Pancreas (tissue), 10 donors: ENCODE results near the gene INPP4B. TPM values are rescaled to one million over a fixed set of nuclear protein-coding genes. Genes with fewer than 3 reads are reported as not detected.
A peak's percentile ranks its signal among the peaks of the same experiment; 100 is the strongest.

ENCODE experiments used
- ATAC-seq, 4 donors: fragments of 200-7000 bp; cut with Tn5 transposase; one replicate each; pipeline versions ENCODE4 v1.8.0 to v1.9.1; 2020; ENCODE audit warnings: mild to moderate bottlenecking in 4 of 4, moderate library complexity in 4 of 4
- DNase-seq, 6 donors: peaks; one replicate each; pipeline ENCODE4 v3.0.0-alpha.2; 2020
- FAIRE-seq: peaks from 2 replicates; lab custom pipeline; 2012; peaks lifted over from hg19 to GRCh38; lab: Jason Lieb, UNC
- H3K27ac ChIP-seq, 4 donors: fragments of 200-600 bp; sonication (generic); 1 replicate in 3 of 4; 2 replicates in 1 of 4; pipeline versions ENCODE4 v1.5.0 to v1.8.0; 2020
- H3K27me3 ChIP-seq, 4 donors: fragments of 200-600 bp; one replicate each; pipeline ENCODE4 v1.8.0; 2021
- H3K36me3 ChIP-seq, 3 donors: fragments of 200-600 bp; sonication (generic) in 1 of 3; one replicate each; pipeline versions ENCODE4 v1.5.0 to v1.8.0; 2020 to 2021
- H3K4me1 ChIP-seq, 3 donors: fragments of 200-600 bp; one replicate each; pipeline ENCODE4 v1.8.0; 2021
- H3K4me3 ChIP-seq, 4 donors: fragments of 200-600 bp; sonication (generic) in 2 of 4; one replicate each; pipeline versions ENCODE4 v1.5.0 to v1.8.0; 2020 to 2021
- H3K9me3 ChIP-seq, 4 donors: fragments of 200-600 bp; one replicate each; pipeline ENCODE4 v1.8.0; 2021
- CTCF ChIP-seq, 4 donors: fragments of 200-600 bp; sonication (generic) in 3 of 4; IDR thresholded peaks; one replicate each; pipeline versions ENCODE4 v1.5.0 to v1.8.0; 2021; ENCODE audit warnings: antibody characterized with exemption in 4 of 4
- WGBS, 2 donors: extraction: QIAGEN DNeasy Blood & Tissue Kit; methylation state at CpG; one replicate each; pipeline ENCODE4 v1.1.7; 2013; 5-methylcytosine and 5-hydroxymethylcytosine counted together
- intact Hi-C, 3 donors: fragments of 100-400 bp; cut with DNase I; formaldehyde crosslinking; loops; one replicate each; pipeline versions ENCODE4 v1.11.1 to v1.14.2; 2022
- polyA plus RNA-seq, 2 donors: library from polyadenylated mRNA; stranded (reverse); fragments of 200-250 nt; gene quantifications; one replicate each; pipeline ENCODE4 v1.2.3, GENCODE V29; 2013
- total RNA-seq, 6 donors: library from RNA; stranded (reverse); fragmentation: NEBNext Ultra II Directional in 4 of 6; extraction: Animal tissue kit (Norgen Biotek cat#: 25700) in 4 of 6; gene quantifications; one replicate each; pipeline versions ENCODE4 v1.2.1 to v1.2.4, GENCODE V29; 2021 to 2023
- donor health status: healthy with polysubstance abuse.
- donor health status: DM: no; HTN: no; CAD: no; lungs with moderate emphysema.
- donor health status: DM: no; HTN: no; CAD: no.
- donor health status: control.
- donor health status: control.
- donor health status: Bipolar disorder and iron deficiency.
- donor health status: DM: yes; HTN: yes; CAD: no.
- donor health status: DM: no; HTN: no; CAD: no.
- donor health status: DM: no; HTN: no; CAD: no.
- donor health status: DM: yes; HTN: yes; CAD: no.

Gene INPP4B
- total and polyA plus RNA-seq, 8 donors: 1.2 to 12.9 (median 5.5) TPM

- Histone ChIP-seq H3K4me1 (no peaks in the 10 kb centered on the region), H3K36me3 (no peaks in the 10 kb centered on the region), H3K27ac (no peak overlapping the region), H3K9me3 (no peaks in the 10 kb centered on the region), H3K27me3 (no peaks in the 10 kb centered on the region), H3K4me3 (no peak overlapping the region)
- FAIRE-seq: no peak
- no peak for TF ChIP-seq CTCF (IDR thresholded peaks at IDR 0.05)
- no peak for ATAC-seq
- WGBS, 2 donors: 81 to 89% methylated on average over 5 of the region's 5 CpGs
- intact Hi-C loops: no loop called here
- DNase-seq: no peak
Measured at GRCh38 chr4:142882159-142882558, 36.1 kb upstream of the INPP4B start.

- H3K27me3 ChIP-seq: no peaks in the 10 kb centered on the region
- ATAC-seq (no peak), FAIRE-seq (no peak), DNase-seq (no peak)
- no peaks in the 10 kb centered on the region for H3K4me1 ChIP-seq
- no peak for TF ChIP-seq CTCF (IDR thresholded peaks at IDR 0.05)
- WGBS, 2 donors: 89% methylated on average over 2 of the region's 2 CpGs
- H3K9me3 ChIP-seq: no peaks in the 10 kb centered on the region
- H3K27ac ChIP-seq: no peak overlapping the region
- intact Hi-C loops: no loop called here
- no peaks in the 10 kb centered on the region for H3K36me3 ChIP-seq
- no peak overlapping the region for H3K4me3 ChIP-seq
Measured at GRCh38 chr4:142881331-142881730, 35.2 kb upstream of the INPP4B start.

GRCh38 chr4:142875117-142875516, 29.0 kb upstream of the INPP4B start:
- ATAC-seq (no peak), DNase-seq (peak in 1 of 6 donors; percentile 20), FAIRE-seq (no peak)
- no peaks in the 10 kb centered on the region for H3K4me1 ChIP-seq
- no peak for TF ChIP-seq CTCF (IDR thresholded peaks at IDR 0.05)
- H3K27ac ChIP-seq: no peak overlapping the region
- intact Hi-C loops: no loop called here
- no peaks in the 10 kb centered on the region for H3K27me3 ChIP-seq
- WGBS, 2 donors: 70 to 71% methylated on average over 2 of the region's 2 CpGs
- no peaks in the 10 kb centered on the region for H3K36me3 ChIP-seq
- H3K4me3 ChIP-seq: no peak overlapping the region
- H3K9me3 ChIP-seq: no peaks in the 10 kb centered on the region

DNA sequence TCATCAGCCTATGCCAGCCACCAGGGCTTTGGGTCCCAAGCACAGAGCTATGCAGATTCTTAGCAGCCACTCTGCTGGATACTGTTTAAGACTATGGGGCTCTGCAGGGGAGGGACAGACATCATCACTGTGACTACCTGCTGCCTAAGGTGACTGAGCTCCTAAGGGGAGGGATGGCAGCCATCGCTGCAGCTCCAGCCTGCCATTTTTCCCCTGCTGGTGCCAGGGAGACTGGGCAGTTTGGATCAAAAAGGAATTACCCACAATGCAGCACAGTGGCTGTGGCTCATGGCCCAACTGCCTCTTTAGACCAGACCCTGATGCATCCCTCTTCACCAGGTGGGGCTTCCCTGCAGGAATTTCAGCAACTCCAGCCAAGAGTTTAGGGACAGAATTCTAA, 28.6 kb upstream of the INPP4B start:
- no peak for FAIRE-seq
- WGBS, 2 donors: 93 to 95% methylated on average over 1 of the region's 1 CpG

More for the DNA sequence above, 28.6 kb upstream of the INPP4B start:
- TF ChIP-seq CTCF (IDR thresholded peaks at IDR 0.05): no peak
- no peaks in the 10 kb centered on the region for H3K4me1 ChIP-seq
- H3K36me3 ChIP-seq: no peaks in the 10 kb centered on the region
- H3K4me3 ChIP-seq: no peak overlapping the region
- intact Hi-C loops: no loop called here
- H3K9me3 ChIP-seq: no peaks in the 10 kb centered on the region
- DNase-seq (peak in 1 of 6 donors; percentile 10), ATAC-seq (no peak)
- H3K27ac ChIP-seq: no peak overlapping the region
- no peaks in the 10 kb centered on the region for H3K27me3 ChIP-seq
